H1 (cell line): ENCODE data around the gene AP4M1. TPM values are rescaled to one million over a fixed set of nuclear protein-coding genes. Genes with fewer than 3 reads are reported as not detected.

Experiments
- CTCF ChIA-PET: fragments of 300-600 bp; sonication (Branson Sonifier 250); formaldehyde crosslinking; loops from one replicate; lab custom pipeline; 2021; ENCODE audit not compliant: partially characterized antibody; lab: Charles Lee
- POLR2A ChIA-PET: fragments of 300-600 bp; sonication (Branson Sonifier 250); formaldehyde crosslinking; loops from one replicate; lab custom pipeline; 2021; ENCODE audit warnings: inconsistent platforms; ENCODE audit not compliant: partially characterized antibody; lab: Charles Lee
- DNase-seq, 2 experiments: peaks; one replicate each; pipeline versions ENCODE4 v3.0.0 to v3.0.0-alpha.2; 2010 to 2022; ENCODE audit warnings: low spot score in 2 of 2, low read depth in 1 of 2, mixed read lengths in 1 of 2
- FAIRE-seq: peaks from 2 replicates; lab custom pipeline; 2011; peaks lifted over from hg19 to GRCh38; lab: Jason Lieb, UNC
- H2AFZ ChIP-seq: 2 replicates; pipeline ENCODE4 v1.8.1; 2012; ENCODE audit warnings: low read length, inconsistent platforms
- H2AK5ac ChIP-seq: 2 replicates; pipeline ENCODE4 v1.6.1; 2013; ENCODE audit warnings: low read depth, low read length
- H2BK120ac ChIP-seq: replicated peaks from 2 replicates; pipeline ENCODE3; 2013; ENCODE audit warnings: low read depth, low read length, inconsistent platforms
- H2BK12ac ChIP-seq: 2 replicates; pipeline ENCODE4 v1.6.1; 2013; ENCODE audit warnings: low read depth, low read length
- H2BK15ac ChIP-seq: 2 replicates; pipeline ENCODE4 v1.6.1; 2013; ENCODE audit warnings: low read length
- H2BK20ac ChIP-seq: 2 replicates; pipeline ENCODE4 v1.6.1; 2013; ENCODE audit warnings: low read length
- H2BK5ac ChIP-seq: 2 replicates; pipeline ENCODE4 v1.6.1; 2013; ENCODE audit warnings: low read depth, low read length
- H3K14ac ChIP-seq: 2 replicates; pipeline ENCODE4 v1.6.1; 2013; ENCODE audit warnings: inconsistent platforms; ENCODE audit not compliant: insufficient read length
- H3K18ac ChIP-seq: 2 replicates; pipeline ENCODE4 v1.6.1; 2013; ENCODE audit warnings: low read length; ENCODE audit errors: extremely low read depth
- H3K23ac ChIP-seq: 2 replicates; pipeline ENCODE4 v1.6.1; 2013; ENCODE audit warnings: inconsistent platforms; ENCODE audit not compliant: insufficient read length
- H3K23me2 ChIP-seq: 2 replicates; pipeline ENCODE4 v1.6.1; 2013; ENCODE audit warnings: low read depth, low read length
- H3K27ac ChIP-seq: 2 replicates; pipeline ENCODE4 v1.6.1; 2011; ENCODE audit warnings: low read depth, low read length, inconsistent platforms
- H3K27me3 ChIP-seq, 4 experiments: replicated peaks in 1 of 4; 1 replicate in 1 of 4; 2 replicates in 3 of 4; pipeline versions ENCODE4 v1.6.1 to v1.8.1; 2011 to 2013; ENCODE audit warnings: low read length in 3 of 4, mild to moderate bottlenecking in 3 of 4, inconsistent platforms in 2 of 4, mixed read lengths in 2 of 4, moderate library complexity in 1 of 4; ENCODE audit not compliant: control insufficient read depth in 3 of 4, insufficient read depth in 3 of 4; ENCODE audit errors: extremely low read depth in 1 of 4
- H3K36me3 ChIP-seq, 4 experiments: 2 replicates each; pipeline versions ENCODE4 v1.6.1 to v1.8.1; 2011 to 2013; ENCODE audit warnings: mild to moderate bottlenecking in 4 of 4, low read length in 3 of 4, moderate library complexity in 2 of 4, control low read depth in 1 of 4, inconsistent platforms in 1 of 4; ENCODE audit not compliant: insufficient read depth in 4 of 4, control insufficient read depth in 2 of 4
- H3K4ac ChIP-seq: replicated peaks from 2 replicates; pipeline ENCODE3; 2013; ENCODE audit warnings: low read length, low read depth, mixed read lengths, inconsistent platforms; ENCODE audit not compliant: insufficient read length
- H3K4me1 ChIP-seq, 4 experiments: replicated peaks in 1 of 4; 1 replicate in 1 of 4; 2 replicates in 3 of 4; pipeline versions ENCODE4 v1.6.1 to v1.8.1; 2011 to 2013; ENCODE audit warnings: low read length in 3 of 4, inconsistent platforms in 2 of 4, mixed read lengths in 1 of 4; ENCODE audit not compliant: insufficient read depth in 4 of 4, control insufficient read depth in 3 of 4
- H3K4me2 ChIP-seq, 2 experiments: 2 replicates each; pipeline versions ENCODE4 v1.6.1 to v1.8.1; 2011 to 2013; ENCODE audit warnings: low read depth in 2 of 2, low read length in 2 of 2, control low read depth in 1 of 2, inconsistent platforms in 1 of 2, mild to moderate bottlenecking in 1 of 2; ENCODE audit not compliant: insufficient read depth in 1 of 2
- H3K4me3 ChIP-seq, 4 experiments: fragments of 200-600, 300-600 bp in 1 of 4; sonication (generic), shearing (Covaris generic), sonication (Bioruptor Twin) in 1 of 4; 2 replicates each; pipeline versions ENCODE4 v1.5.1 to v1.8.1; 2011 to 2016; ENCODE audit warnings: low read length in 4 of 4, low read depth in 3 of 4, control low read depth in 2 of 4, inconsistent platforms in 2 of 4, mild to moderate bottlenecking in 2 of 4, mixed read lengths in 1 of 4, moderate library complexity in 1 of 4; ENCODE audit not compliant: insufficient read depth in 2 of 4; ENCODE audit errors: extremely low read depth in 1 of 4
- H3K56ac ChIP-seq: replicated peaks from 2 replicates; pipeline ENCODE3; 2013; ENCODE audit warnings: low read depth, mild to moderate bottlenecking, mixed read lengths, low read length, inconsistent platforms; ENCODE audit not compliant: insufficient read length
- H3K79me1 ChIP-seq: 2 replicates; pipeline ENCODE4 v1.6.1; 2013; ENCODE audit warnings: low read depth, low read length, control low read depth
- H3K79me2 ChIP-seq, 2 experiments: 2 replicates each; pipeline versions ENCODE4 v1.6.1 to v1.8.1; 2012 to 2013; ENCODE audit warnings: low read length in 2 of 2, mild to moderate bottlenecking in 2 of 2, inconsistent platforms in 1 of 2; ENCODE audit not compliant: insufficient read depth in 2 of 2, control insufficient read depth in 1 of 2
- H3K9ac ChIP-seq, 4 experiments: replicated peaks in 1 of 4; 1 replicate in 1 of 4; 2 replicates in 3 of 4; pipeline versions ENCODE4 v1.6.1 to v1.8.1; 2011 to 2013; ENCODE audit warnings: low read depth in 3 of 4, low read length in 3 of 4, control low read depth in 2 of 4, mild to moderate bottlenecking in 2 of 4, moderate library complexity in 2 of 4, inconsistent platforms in 1 of 4; ENCODE audit errors: extremely low read depth in 1 of 4
- H3K9me3 ChIP-seq, 2 experiments: 2 replicates each; pipeline versions ENCODE4 v1.6.1 to v1.8.1; 2012 to 2013; ENCODE audit warnings: mild to moderate bottlenecking in 2 of 2, moderate library complexity in 2 of 2, control low read depth in 1 of 2, inconsistent platforms in 1 of 2, low read depth in 1 of 2, low read length in 1 of 2, mixed read lengths in 1 of 2; ENCODE audit not compliant: insufficient read depth in 2 of 2
- H4K20me1 ChIP-seq, 2 experiments: replicated peaks in 1 of 2; 2 replicates each; pipeline versions ENCODE3 to v1.8.1; 2011 to 2013; ENCODE audit warnings: inconsistent platforms in 2 of 2, low read length in 2 of 2, mild to moderate bottlenecking in 1 of 2; ENCODE audit not compliant: insufficient read depth in 2 of 2, control insufficient read depth in 1 of 2
- H4K5ac ChIP-seq: 2 replicates; pipeline ENCODE4 v1.6.1; 2013; ENCODE audit warnings: low read length, low read depth, mixed read lengths, inconsistent platforms; ENCODE audit not compliant: insufficient read length
- H4K8ac ChIP-seq: 2 replicates; pipeline ENCODE4 v1.8.0; 2013; ENCODE audit warnings: mild to moderate bottlenecking, moderate library complexity, low read length, inconsistent platforms; ENCODE audit not compliant: insufficient read depth; ENCODE audit errors: extremely low read depth
- H4K91ac ChIP-seq: replicated peaks from 2 replicates; pipeline ENCODE3; 2013; ENCODE audit warnings: low read length, mixed read lengths, inconsistent platforms; ENCODE audit not compliant: insufficient read length
- CEBPB ChIP-seq: IDR thresholded peaks from 2 replicates; pipeline ENCODE4 v1.6.1; 2012; ENCODE audit warnings: low read depth, low read length
- CREB1 ChIP-seq: IDR thresholded peaks from 2 replicates; pipeline ENCODE4 v1.6.1; 2012; ENCODE audit warnings: inconsistent platforms
- CTBP2 ChIP-seq: IDR thresholded peaks from 2 replicates; pipeline ENCODE4 v1.7.0; 2011; ENCODE audit warnings: borderline replicate concordance, mild to moderate bottlenecking, moderate library complexity, mixed read lengths, low read length; ENCODE audit not compliant: insufficient read depth, insufficient read length
- HDAC2 ChIP-seq, 2 experiments: fragments of 300-600 bp in 1 of 2; sonication (generic) in 1 of 2; IDR thresholded peaks; 2 replicates each; pipeline ENCODE4 v1.6.1; 2011 to 2012; ENCODE audit warnings: low read depth in 2 of 2, low read length in 2 of 2, mild to moderate bottlenecking in 2 of 2, moderate library complexity in 2 of 2, borderline replicate concordance in 1 of 2, inconsistent platforms in 1 of 2
- HDAC6 ChIP-seq: IDR thresholded peaks from one replicate; pipeline ENCODE4 v1.7.1; 2012; ENCODE audit warnings: low read depth, mild to moderate bottlenecking, inconsistent platforms, low read length, moderate library complexity
- KDM5A ChIP-seq: fragments of 200-600 bp; IDR thresholded peaks from 2 replicates; pipeline ENCODE4 v1.7.1; 2012; ENCODE audit warnings: mild to moderate bottlenecking, low read length, inconsistent platforms, mixed read lengths
- PHF8 ChIP-seq: fragments of 200-600 bp; sonication (generic); conservative IDR thresholded peaks from 2 replicates; pipeline ENCODE4 v1.7.1; 2012; ENCODE audit warnings: low read depth, mild to moderate bottlenecking, inconsistent platforms, low read length, moderate library complexity
- RFX5 ChIP-seq: IDR thresholded peaks from 2 replicates; pipeline ENCODE4 v1.6.1; 2011; ENCODE audit warnings: low read depth, low read length, improper control_type of control experiment, borderline replicate concordance
- SIX5 ChIP-seq: IDR thresholded peaks from 2 replicates; pipeline ENCODE4 v1.6.1; 2011; ENCODE audit warnings: mild to moderate bottlenecking, low read depth, low read length
- WGBS, 2 experiments: shearing (Covaris generic) in 1 of 2; methylation state at CpG; one replicate each; pipeline versions ENCODE4 v1.1.6 to v1.1.7; 2013 to 2015; ENCODE audit warnings: low lambda C conversion rate in 2 of 2, mixed read lengths in 2 of 2, inconsistent platforms in 1 of 2, low coverage in 1 of 2, missing lambda C conversion rate in 1 of 2; ENCODE audit not compliant: insufficient replicate concordance in 2 of 2, insufficient coverage in 1 of 2, insufficient read length in 1 of 2; ENCODE audit errors: extremely low coverage in 1 of 2, missing lambda C conversion rate in 1 of 2; 5-methylcytosine and 5-hydroxymethylcytosine counted together
- polyA plus RNA-seq, 7 experiments: library from polyadenylated mRNA; depleted of rRNA in 3 of 7; stranded (reverse) in 5 of 7; unstranded in 2 of 7; fragments of >200 nt in 5 of 7; fragments of 200-250 nt in 2 of 7; gene quantifications; 1 replicate in 5 of 7; 2 replicates in 1 of 7; 4 replicates in 1 of 7; pipeline versions ENCODE4 v1.2.1 to v1.2.3, GENCODE V29; 2011 to 2013; ENCODE audit warnings: missing spikeins in 2 of 7, mixed read lengths in 2 of 7
- total RNA-seq: library from RNA; stranded (reverse); fragmentation: NEBNext Ultra II Directional; extraction: Animal tissue kit (Norgen Biotek cat#: 25700); gene quantifications from 2 replicates; pipeline ENCODE4 v1.2.1, GENCODE V29; 2021
- TF ChIP-seq, protein P1 (sequence below): IDR thresholded peaks from 2 replicates; pipeline ENCODE4 v1.6.1; 2012; ENCODE audit warnings: low read length, inconsistent platforms

Gene AP4M1
- total and polyA plus RNA-seq, 2 of the 8 experiments (the other 6 are each of a cell fraction or from before 2014, with no cell fraction given): 15.2 to 16.6 TPM

DNA sequence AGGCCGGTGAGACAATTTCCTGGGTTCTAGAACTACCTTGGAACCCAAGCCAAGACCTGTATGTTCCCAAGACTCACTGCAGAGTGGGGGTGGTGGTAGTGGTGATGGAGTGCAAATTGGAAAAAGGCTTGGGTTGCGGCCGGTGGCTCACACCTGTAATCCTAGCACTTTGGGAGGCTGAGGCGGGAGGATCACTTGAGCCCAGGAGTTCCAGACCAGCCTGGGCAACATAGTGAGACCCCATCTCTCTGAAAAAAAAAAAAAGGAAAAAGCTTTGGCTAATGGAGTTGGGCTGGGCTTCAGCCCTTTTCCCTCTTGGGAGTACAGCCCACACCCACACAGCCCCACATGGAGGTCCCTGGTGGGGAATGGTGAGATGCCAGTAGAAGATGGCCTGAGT lies 4.1 kb downstream of the AP4M1 start:
- 96% methylated on average over 4 of the region's 4 CpGs; no CpG with 5 or more reads in 1 of the 2 experiments for WGBS, 2 experiments
- no peak for DNase-seq
- ChIA-PET CTCF (interaction anchor here (1.0 to 2.1 kb wide), 3 partner anchors 25 to 115 kb away, joined by 3 to 5 read pairs (median 3); no protein-coding TSS in a partner anchor), POLR2A (interaction anchor here (0.6 to 20.0 kb wide), 5 partner anchors 12 to 62 kb away, joined by 3 to 722 read pairs (median 5); partner anchors contain the start of genes CNPY4, COPS6, GAL3ST4 and MBLAC1)
- FAIRE-seq: no peak
- no peak overlapping the region for H3K27ac ChIP-seq
- H3K79me1 ChIP-seq: no peaks in the 10 kb centered on the region; the same call in 1 of the 2 replicates
- no peak overlapping the region for H4K5ac ChIP-seq
- H3K18ac ChIP-seq: no peak overlapping the region
- H2BK120ac ChIP-seq: no peak overlapping the region
- H3K56ac ChIP-seq: no peak overlapping the region
- H2BK5ac ChIP-seq: no peak overlapping the region
- H3K23me2 ChIP-seq: no peaks in the 10 kb centered on the region
- no peak overlapping the region for H2BK20ac ChIP-seq
- H4K20me1 ChIP-seq: peaks cover 5% of the 10 kb centered on the region in 2 experiments
- no peak overlapping the region for H4K8ac ChIP-seq
- H3K27me3 ChIP-seq: no peaks in the 10 kb centered on the region
- no peak overlapping the region for H2AFZ ChIP-seq
- H2BK12ac ChIP-seq: no peak overlapping the region
- no peak overlapping the region for H3K4ac ChIP-seq
- peaks cover 0 to 12% of the 10 kb centered on the region in 2 experiments; a peak in 1 of 4 replicates for H3K79me2 ChIP-seq
- no peak overlapping the region for H2BK15ac ChIP-seq
- H4K91ac ChIP-seq: no peak overlapping the region
- no peak overlapping the region for H2AK5ac ChIP-seq
- H3K4me2 ChIP-seq: no peak overlapping the region
- H3K4me1 ChIP-seq: no peaks in the 10 kb centered on the region; a peak in 2 of 7 replicates
- no peak overlapping the region for H3K23ac ChIP-seq
- peaks cover 9 to 40% (median 31%) of the 10 kb centered on the region in 4 experiments; a peak in 7 of 8 replicates for H3K36me3 ChIP-seq
- H3K9ac ChIP-seq: no peak overlapping the region
- no peak overlapping the region for H3K14ac ChIP-seq
- no peak overlapping the region for H3K4me3 ChIP-seq
- no peaks in the 10 kb centered on the region for H3K9me3 ChIP-seq
- TF ChIP-seq PHF8 (no peak), SIX5 (no peak), HDAC2 (IDR thresholded peaks at IDR 0.05; ENCODE audit: borderline replicate concordance in 1 of 2, low read depth in 2 of 2, low read length in 2 of 2) (no peak), CEBPB (no peak), RFX5 (no peak), CTBP2 (no peak), CREB1 (no peak), HDAC6 (no peak), KDM5A (no peak)
- TF ChIP-seq, protein P1, sequence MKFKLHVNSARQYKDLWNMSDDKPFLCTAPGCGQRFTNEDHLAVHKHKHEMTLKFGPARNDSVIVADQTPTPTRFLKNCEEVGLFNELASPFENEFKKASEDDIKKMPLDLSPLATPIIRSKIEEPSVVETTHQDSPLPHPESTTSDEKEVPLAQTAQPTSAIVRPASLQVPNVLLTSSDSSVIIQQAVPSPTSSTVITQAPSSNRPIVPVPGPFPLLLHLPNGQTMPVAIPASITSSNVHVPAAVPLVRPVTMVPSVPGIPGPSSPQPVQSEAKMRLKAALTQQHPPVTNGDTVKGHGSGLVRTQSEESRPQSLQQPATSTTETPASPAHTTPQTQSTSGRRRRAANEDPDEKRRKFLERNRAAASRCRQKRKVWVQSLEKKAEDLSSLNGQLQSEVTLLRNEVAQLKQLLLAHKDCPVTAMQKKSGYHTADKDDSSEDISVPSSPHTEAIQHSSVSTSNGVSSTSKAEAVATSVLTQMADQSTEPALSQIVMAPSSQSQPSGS: no peak
